Cortex of kidney (tissue), 1 donor: Measurements from ENCODE around the gene ZMYM3.

Experiments
- DNase-seq: peaks from one replicate; lab custom pipeline; 2025; lab: John Stamatoyannopoulos, UW

Gene ZMYM3

GRCh38 chrX:71253253-71254091 is 468 bp downstream of the ZMYM3 start:
- DNase-seq = no peak

- DNase-seq = no peak
Observed at GRCh38 chrX:71252221-71252620, 1.7 kb downstream of the ZMYM3 start.

DNA sequence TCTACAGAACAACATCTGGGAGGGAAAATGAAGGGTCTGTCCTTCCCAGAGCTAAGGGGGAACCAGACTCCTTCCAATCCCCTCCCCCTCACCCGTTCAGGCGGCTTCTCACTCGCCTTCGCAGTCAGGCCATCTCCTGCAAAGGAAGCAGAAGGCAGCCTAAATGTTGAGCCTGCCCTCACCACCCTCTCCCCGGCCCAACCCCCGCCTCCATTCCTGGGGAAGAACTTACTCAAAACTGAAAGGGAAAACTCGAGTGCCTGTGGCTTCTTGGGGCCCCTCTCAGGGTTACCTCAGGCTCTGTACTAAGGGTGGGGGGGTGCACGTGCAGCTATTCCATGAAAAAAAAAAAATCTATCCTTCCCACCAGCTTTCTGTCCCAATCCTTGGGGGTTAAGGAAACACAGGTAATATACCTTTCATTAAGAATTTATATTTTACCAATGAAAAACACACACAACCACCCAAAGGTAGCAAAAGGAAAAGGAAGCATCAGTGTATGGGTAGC is 2.4 kb downstream of the ZMYM3 start:
- no peak for DNase-seq

GRCh38 chrX:71250841-71251240 is 3.1 kb downstream of the ZMYM3 start:
- no peak for DNase-seq

GRCh38 chrX:71245159-71245558 is 8.8 kb downstream of the ZMYM3 start:
- DNase-seq = no peak

GRCh38 chrX:71244359-71245128 is 9.4 kb downstream of the ZMYM3 start:
- DNase-seq = no peak

GRCh38 chrX:71241301-71241700 is 12.6 kb downstream of the ZMYM3 start:
- DNase-seq = no peak

GRCh38 chrX:71239781-71240180 is 14.2 kb downstream of the ZMYM3 start:
- DNase-seq = no peak

GRCh38 chrX:71236836-71237235 is 17.1 kb downstream of the ZMYM3 start:
- no peak for DNase-seq

GRCh38 chrX:71235482-71235881 is 18.5 kb downstream of the ZMYM3 start:
- DNase-seq = no peak

- no peak for DNase-seq
Observed at GRCh38 chrX:71228063-71228642, 25.8 kb downstream of the ZMYM3 start.

- no peak for DNase-seq
Observed at GRCh38 chrX:71227370-71228062, 26.4 kb downstream of the ZMYM3 start.

- no peak for DNase-seq
Observed at GRCh38 chrX:71225676-71226075, 28.3 kb downstream of the ZMYM3 start.

GRCh38 chrX:71225009-71225408 is 28.9 kb downstream of the ZMYM3 start:
- DNase-seq = no peak

DNA sequence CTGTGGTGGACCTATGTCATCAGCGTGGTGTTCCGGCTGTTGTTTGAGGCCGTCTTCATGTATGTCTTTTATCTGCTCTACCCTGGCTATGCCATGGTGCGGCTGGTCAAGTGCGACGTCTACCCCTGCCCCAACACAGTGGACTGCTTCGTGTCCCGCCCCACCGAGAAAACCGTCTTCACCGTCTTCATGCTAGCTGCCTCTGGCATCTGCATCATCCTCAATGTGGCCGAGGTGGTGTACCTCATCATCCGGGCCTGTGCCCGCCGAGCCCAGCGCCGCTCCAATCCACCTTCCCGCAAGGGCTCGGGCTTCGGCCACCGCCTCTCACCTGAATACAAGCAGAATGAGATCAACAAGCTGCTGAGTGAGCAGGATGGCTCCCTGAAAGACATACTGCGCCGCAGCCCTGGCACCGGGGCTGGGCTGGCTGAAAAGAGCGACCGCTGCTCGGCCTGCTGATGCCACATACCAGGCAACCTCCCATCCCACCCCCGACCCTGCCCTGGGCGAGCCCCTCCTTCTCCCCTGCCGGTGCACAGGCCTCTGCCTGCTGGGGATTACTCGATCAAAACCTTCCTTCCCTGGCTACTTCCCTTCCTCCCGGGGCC is 29.7 kb downstream of the ZMYM3 start:
- DNase-seq = no peak

DNA sequence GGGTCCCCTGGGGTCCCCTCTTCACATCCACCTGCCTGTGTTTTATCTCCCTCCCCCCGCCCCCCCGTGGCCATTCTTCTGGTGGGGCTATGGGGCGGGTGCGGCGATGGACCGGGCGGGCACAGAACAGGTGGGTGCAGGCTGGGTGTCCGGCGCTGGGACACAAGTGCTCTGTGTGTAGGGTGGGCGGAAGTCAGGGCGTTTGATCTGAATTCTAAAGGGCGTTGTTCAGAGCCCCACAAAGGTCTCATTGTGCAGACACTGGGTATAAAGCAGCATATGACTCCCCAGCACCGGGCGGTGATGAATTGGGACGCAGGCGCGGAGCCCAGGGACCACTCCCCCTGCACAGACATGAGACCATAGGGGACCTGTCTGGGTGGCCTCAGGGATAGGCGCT is 31.0 kb downstream of the ZMYM3 start, which contains the start of gene GJB1:
GJB1 (plus strand) TSS at position 296 of the 400 bp plus-strand sequence. CDS start 484 bp downstream, outside the sequence.
- no peak for DNase-seq

DNA sequence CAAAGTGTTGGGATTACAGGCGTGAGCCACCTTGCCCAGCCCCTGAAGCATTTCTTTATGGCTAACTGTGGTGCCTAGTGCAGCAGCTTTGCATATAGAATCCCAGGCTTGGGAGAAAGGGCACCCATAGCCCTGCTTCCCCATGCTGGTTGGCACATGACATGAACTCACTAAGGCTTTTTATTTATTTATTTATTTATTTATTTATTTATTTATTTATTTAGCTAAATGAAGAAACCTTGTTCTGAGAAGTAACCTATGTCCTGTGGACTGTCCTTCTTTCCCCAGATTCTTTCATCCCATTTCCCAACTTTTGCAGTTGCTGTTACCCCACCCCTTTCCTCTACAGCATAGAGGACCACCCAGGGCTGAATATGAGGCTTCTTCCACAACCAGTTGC is 32.8 kb downstream of the ZMYM3 start:
- DNase-seq = no peak

DNA sequence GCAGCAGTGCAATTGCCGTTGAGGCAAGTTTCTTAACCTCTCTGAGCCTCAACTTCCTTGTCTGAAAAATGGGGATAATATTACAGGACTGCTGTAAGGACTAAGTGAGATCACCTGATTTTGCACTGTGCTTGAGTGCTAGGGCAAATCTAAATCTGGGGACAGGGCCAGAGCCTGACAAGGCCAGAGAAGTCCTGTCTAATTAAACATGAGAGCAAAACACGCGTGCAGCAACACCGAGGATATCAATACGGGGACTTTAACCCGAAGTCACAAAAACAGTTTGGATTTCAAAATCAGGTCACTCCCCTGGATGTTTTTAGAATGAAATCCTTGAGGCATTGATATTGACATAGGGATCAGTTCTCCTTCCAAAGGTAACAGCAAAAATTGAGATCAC is 36.6 kb downstream of the ZMYM3 start:
- DNase-seq = no peak

DNA sequence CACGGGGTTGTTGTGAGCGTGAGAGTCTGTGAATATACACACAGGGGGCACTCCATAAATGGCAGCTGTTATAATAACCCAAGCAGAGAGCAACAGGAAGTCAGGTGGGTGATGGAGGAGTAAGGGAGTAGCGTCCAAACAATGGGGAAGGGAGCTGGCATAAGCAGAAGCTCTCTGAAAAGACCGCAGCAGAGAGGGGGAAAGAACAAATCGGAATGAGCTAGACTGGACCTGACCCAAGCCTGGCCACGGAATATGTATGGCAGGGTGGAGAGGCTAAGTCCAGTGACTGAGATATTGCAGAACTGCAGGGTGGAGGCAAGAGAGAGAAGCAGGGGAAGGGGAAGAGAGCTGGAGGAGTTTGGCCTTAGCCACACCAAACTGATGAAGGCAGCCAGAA is 37.5 kb downstream of the ZMYM3 start:
- DNase-seq = no peak

DNA sequence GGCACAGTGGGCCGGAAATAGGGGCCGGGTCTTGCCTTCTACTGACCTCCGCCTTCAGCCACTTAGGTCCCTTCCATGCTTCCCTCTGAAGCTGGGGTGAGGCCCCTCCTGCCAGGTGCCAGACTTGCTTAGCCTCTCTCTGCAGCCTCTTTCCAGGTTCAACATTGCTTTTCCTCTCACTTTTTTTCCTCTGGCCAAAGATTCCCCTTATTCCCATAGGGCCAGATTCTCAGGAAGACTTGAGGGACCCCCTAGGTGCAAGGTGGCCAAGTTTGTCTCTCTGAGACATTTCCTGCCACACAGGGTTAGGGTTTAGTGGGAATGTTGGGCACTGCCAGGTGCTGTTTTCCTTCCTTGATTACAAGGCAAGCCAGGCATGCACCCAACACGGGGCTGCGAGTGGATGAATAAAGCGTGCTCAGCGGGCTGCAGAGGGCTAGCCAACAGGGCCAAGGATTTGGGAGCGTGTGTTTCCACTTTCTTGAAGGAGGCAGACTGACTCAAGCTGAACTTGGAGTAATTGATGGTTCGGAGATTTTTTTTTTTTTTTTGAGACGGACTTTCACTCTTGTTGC is 38.5 kb downstream of the ZMYM3 start:
- no peak for DNase-seq
